ENCODE results near the gene SLX4. TPM values are rescaled to one million over a fixed set of nuclear protein-coding genes. Genes with fewer than 3 reads are reported as not detected.

SLX4 gene
- total RNA-seq, 2 experiments from 2014 or later, result 9.8 to 10.1 TPM

DNA sequence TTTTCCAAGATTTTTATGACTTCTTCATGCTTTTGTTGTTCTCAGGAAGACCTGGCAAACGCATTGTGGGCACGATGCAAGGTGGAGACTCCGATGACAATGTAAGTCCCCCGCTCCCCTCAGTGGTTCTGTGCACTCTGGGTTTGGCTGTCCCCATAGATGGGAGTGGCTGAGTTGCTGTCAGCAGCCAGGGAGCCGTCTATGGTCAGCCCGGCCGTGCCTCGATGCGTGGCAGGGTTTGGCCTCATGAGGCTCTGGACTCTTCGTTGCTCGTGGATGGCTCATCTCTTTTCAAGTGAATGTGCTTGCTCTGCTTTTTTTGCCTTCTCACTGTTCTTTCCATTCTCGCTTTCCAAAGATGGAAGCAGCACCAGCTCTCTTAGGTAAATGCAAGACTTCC is 78.7 kb downstream of the SLX4 start:
- Mint-ChIP-seq H3K36me3 (ENCODE audit: low read depth) (peaks cover 8% of the 10 kb centered on the region), H3K4me3 (no peak overlapping the region), H3K4me1 (ENCODE audit: low read depth) (peaks cover 5% of the 10 kb centered on the region), H3K27ac (no peak overlapping the region), H3K27me3 (no peaks in the 10 kb centered on the region), H3K9me3 (no peaks in the 10 kb centered on the region)
- ChIA-PET CTCF (no interaction called here), POLR2A (no interaction called here)
- DNase-seq (no peak), ATAC-seq (no peak)
- TF ChIP-seq CTCF (IDR thresholded peaks at IDR 0.05), result no peak
- intact Hi-C loops (cut with micrococcal nuclease), result no loop called here

Other genes with a start within 250 kb of the SLX4 start
- gene ZSCAN32, start 210.6 kb downstream of the SLX4 start, total RNA-seq, result 10 to 100 TPM; 13.2 to 15.6 TPM
- gene ZNF174, start 210.4 kb downstream of the SLX4 start, total RNA-seq, result 1 to 10 TPM; 6.7 to 6.9 TPM
- gene ZNF597, start 168.1 kb downstream of the SLX4 start, total RNA-seq, result 1 to 10 TPM; 1.6 to 1.8 TPM
- gene NAA60, start 167.9 kb downstream of the SLX4 start, total RNA-seq, result 10 to 100 TPM; 24.6 TPM
- not detected for gene C16orf90, start 116.1 kb downstream of the SLX4 start, total RNA-seq
- gene CLUAP1, start 110.6 kb downstream of the SLX4 start, total RNA-seq, result 10 to 100 TPM; 10.5 to 11.8 TPM
- 10 to 100 TPM; 17.9 to 19.8 TPM for gene NLRC3, start 34.2 kb downstream of the SLX4 start, total RNA-seq
- gene DNASE1, start 43.1 kb upstream of the SLX4 start, total RNA-seq, result 10 to 100 TPM; 11.8 to 12.1 TPM
- 100 to 1,000 TPM; 343 to 379 TPM for gene TRAP1, start 105.9 kb upstream of the SLX4 start, total RNA-seq

Data from activated CD8-positive, alpha-beta T cell treated with anti-CD3 and anti-CD28 coated beads for 36 hours (primary cell).